K562 (cell line): ENCODE results near the gene ALDH7A1. TPM values are rescaled to one million over a fixed set of nuclear protein-coding genes. Genes with fewer than 3 reads are reported as not detected.

Experiments used
- ATAC-seq: fragments of 200-7000 bp; cut with Tn5 transposase; 3 replicates; pipeline ENCODE4 v1.9.1; 2020; ENCODE audit warnings: moderate library complexity
- BruUV-seq: library from RNA; stranded (reverse); fragments of 400-500 nt; replicated peaks from 2 replicates; lab custom pipeline; 2021; lab: Mats Ljungman, UMichigan
- CTCF ChIA-PET: fragments of 300-600 bp; formaldehyde crosslinking; extraction: SDS; loops from one replicate; lab custom pipeline; 2021; ENCODE audit warnings: low intra/inter-chr PET ratio; lab: Yijun Ruan, JAX
- POLR2A ChIA-PET: fragments of 300-600, 350-650 bp; sonication (Branson Sonifier 250); formaldehyde crosslinking; extraction: SDS; loops from one replicate; lab custom pipeline; 2021; ENCODE audit warnings: antibody characterized with exemption, inconsistent platforms; lab: Yijun Ruan, JAX
- DNase-seq, 4 experiments: peaks; one replicate each; pipeline versions ENCODE4 v3.0.0 to v3.0.0-alpha.2; 2011 to 2018; ENCODE audit warnings: low spot score in 3 of 4, mixed read lengths in 3 of 4; ENCODE audit errors: extremely low read depth in 1 of 4
- FAIRE-seq: peaks from 2 replicates; lab custom pipeline; 2011; peaks lifted over from hg19 to GRCh38; lab: Jason Lieb, UNC
- H2AFZ ChIP-seq: 2 replicates; pipeline ENCODE4 v1.6.0; 2011; ENCODE audit warnings: low read depth, low read length, control low read depth, inconsistent platforms
- H3K27ac ChIP-seq: fragments of 200-600 bp; 3 replicates; pipeline ENCODE4 v1.8.0; 2011; ENCODE audit warnings: low read depth, mild to moderate bottlenecking, control low read depth, inconsistent platforms, low read length, moderate library complexity, mixed read lengths; ENCODE audit errors: extremely low read depth
- H3K27me3 ChIP-seq, 2 experiments: fragments of 300-600 bp in 1 of 2; 2 replicates in 1 of 2; 3 replicates in 1 of 2; pipeline versions ENCODE4 v1.6.0 to v1.8.0; 2011; ENCODE audit warnings: inconsistent platforms in 2 of 2, low read length in 2 of 2, mild to moderate bottlenecking in 1 of 2, mixed read lengths in 1 of 2, moderate library complexity in 1 of 2; ENCODE audit not compliant: control insufficient read depth in 2 of 2, insufficient read depth in 2 of 2
- H3K36me3 ChIP-seq: fragments of 300-600 bp; 3 replicates; pipeline ENCODE4 v1.8.0; 2011; ENCODE audit warnings: mild to moderate bottlenecking, low read length, inconsistent platforms; ENCODE audit not compliant: control insufficient read depth, insufficient read depth
- H3K4me1 ChIP-seq, 2 experiments: fragments of 200-600 bp in 1 of 2; replicated peaks in 1 of 2; 2 replicates in 1 of 2; 3 replicates in 1 of 2; pipeline versions ENCODE4 v1.5.1 to v1.8.0; 2011; ENCODE audit warnings: inconsistent platforms in 2 of 2, low read length in 2 of 2, mild to moderate bottlenecking in 1 of 2, mixed read lengths in 1 of 2, moderate library complexity in 1 of 2; ENCODE audit not compliant: control insufficient read depth in 2 of 2, insufficient read depth in 2 of 2
- H3K4me2 ChIP-seq: 2 replicates; pipeline ENCODE4 v1.6.1; 2011; ENCODE audit warnings: low read length, control low read depth, inconsistent platforms, mixed read lengths; ENCODE audit not compliant: insufficient read depth
- H3K4me3 ChIP-seq: fragments of 200-600 bp; sonication (generic), shearing (Covaris generic); 2 replicates; pipeline ENCODE4 v1.5.1; 2016; ENCODE audit warnings: control low read depth, inconsistent platforms
- H3K79me2 ChIP-seq: fragments of 200-600 bp; 3 replicates; pipeline ENCODE4 v1.8.0; 2011; ENCODE audit warnings: low read length, inconsistent platforms; ENCODE audit not compliant: control insufficient read depth, insufficient read depth
- H3K9ac ChIP-seq, 2 experiments: 2 replicates each; pipeline versions ENCODE4 v1.6.0 to v1.6.1; 2011; ENCODE audit warnings: low read depth in 2 of 2, low read length in 2 of 2, control low read depth in 1 of 2, inconsistent platforms in 1 of 2, mild to moderate bottlenecking in 1 of 2, mixed read lengths in 1 of 2; ENCODE audit not compliant: insufficient read depth in 1 of 2
- H3K9me1 ChIP-seq: one replicate; pipeline ENCODE4 v1.6.0; 2011; ENCODE audit warnings: inconsistent platforms, mild to moderate bottlenecking, low read length, moderate library complexity; ENCODE audit not compliant: control insufficient read depth, insufficient read depth
- H3K9me3 ChIP-seq: replicated peaks from 2 replicates; pipeline ENCODE4 v1.5.1; 2011; ENCODE audit warnings: low read depth, low read length, inconsistent platforms; ENCODE audit not compliant: control insufficient read depth, insufficient read depth
- H4K20me1 ChIP-seq: replicated peaks from 2 replicates; pipeline ENCODE4 v1.6.1; 2011; ENCODE audit warnings: low read length, inconsistent platforms, mixed read lengths; ENCODE audit not compliant: control insufficient read depth, insufficient read depth
- ARID1B ChIP-seq: fragments of 450-650 bp; IDR thresholded peaks from 2 replicates; pipeline ENCODE4 v1.6.1; 2016; ENCODE audit warnings: antibody characterized with exemption, mild to moderate bottlenecking, inconsistent platforms
- ARID3A ChIP-seq: IDR thresholded peaks from 2 replicates; pipeline ENCODE4 v1.6.1; 2012; ENCODE audit warnings: low read depth, low read length, improper control_type of control experiment, borderline replicate concordance
- CHAMP1 ChIP-seq: fragments of 450-650 bp; IDR thresholded peaks from 2 replicates; pipeline ENCODE4 v1.6.1; 2016; ENCODE audit warnings: mild to moderate bottlenecking
- CREB1 ChIP-seq, 2 experiments: sonication (generic) in 1 of 2; formaldehyde crosslinking in 1 of 2; IDR thresholded peaks; 2 replicates each; pipeline versions ENCODE4 v1.6.1 to v1.8.0; 2012 to 2022; ENCODE audit warnings: inconsistent platforms in 1 of 2, mild to moderate bottlenecking in 1 of 2, missing genetic modification reagents in 1 of 2, moderate library complexity in 1 of 2
- CSDE1 ChIP-seq, 2 experiments: fragments of 450-650 bp; IDR thresholded peaks; 2 replicates each; pipeline ENCODE4 v1.6.1; 2016; ENCODE audit warnings: mild to moderate bottlenecking in 1 of 2
- EP300 ChIP-seq: IDR thresholded peaks from 2 replicates; pipeline ENCODE4 v1.6.1; 2012; ENCODE audit warnings: low read length, improper control_type of control experiment
- HBP1 ChIP-seq: fragments of 450-650 bp; formaldehyde crosslinking; IDR thresholded peaks from 2 replicates; pipeline ENCODE4 v1.4.0; 2022; ENCODE audit warnings: missing genetic modification characterization
- HOXB6 ChIP-seq: fragments of 250-450 bp; sonication (Bioruptor Pico); IDR thresholded peaks from 2 replicates; pipeline ENCODE4 v1.5.1; 2022; ENCODE audit warnings: mild to moderate bottlenecking, borderline replicate concordance
- MTA2 ChIP-seq: fragments of 450-650 bp; IDR thresholded peaks from 2 replicates; pipeline ENCODE4 v1.6.1; 2016; ENCODE audit warnings: low read depth
- NBN ChIP-seq: fragments of 450-650 bp; IDR thresholded peaks from 2 replicates; pipeline ENCODE4 v1.6.1; 2016; ENCODE audit warnings: low read depth, mild to moderate bottlenecking
- NFIC ChIP-seq: fragments of 450-650 bp; IDR thresholded peaks from 2 replicates; pipeline ENCODE4 v1.6.1; 2017; ENCODE audit warnings: mild to moderate bottlenecking, inconsistent platforms
- POLR3G ChIP-seq: IDR thresholded peaks from 2 replicates; pipeline ENCODE4 v1.6.1; 2011; ENCODE audit not compliant: insufficient read length, insufficient replicate concordance; ENCODE audit errors: extremely low read depth
- SMARCA4 ChIP-seq: fragments of 450-650 bp; IDR thresholded peaks from 2 replicates; pipeline ENCODE4 v1.6.1; 2016
- SMARCE1 ChIP-seq: fragments of 450-650 bp; IDR thresholded peaks from 2 replicates; pipeline ENCODE4 v1.7.1; 2016; ENCODE audit warnings: mild to moderate bottlenecking
- TAL1 ChIP-seq: fragments of 450-650 bp; IDR thresholded peaks from 2 replicates; pipeline ENCODE4 v1.6.1; 2016; ENCODE audit warnings: mild to moderate bottlenecking
- U2AF2 ChIP-seq: fragments of 200-400 bp; formaldehyde crosslinking; optimal IDR thresholded peaks from 2 replicates; pipeline ENCODE3; 2017; ENCODE audit warnings: low read depth, mild to moderate bottlenecking, low read length
- WGBS: fragments of 100-300 bp; shearing (Covaris generic); methylation state at CpG from one replicate; pipeline ENCODE4 v1.1.6; 2016; ENCODE audit warnings: low coverage, mixed read lengths; ENCODE audit not compliant: insufficient coverage; ENCODE audit errors: missing lambda C conversion rate; 5-methylcytosine and 5-hydroxymethylcytosine counted together
- in situ Hi-C: fragments of 300-500 bp; cut with MboI; formaldehyde crosslinking; loops from 4 replicates; pipeline ENCODE4 v1.15.0; 2018; ENCODE audit warnings: inconsistent platforms, mixed read lengths
- intact Hi-C: fragments of 100-400 bp; cut with micrococcal nuclease; formaldehyde crosslinking; loops from 2 replicates; pipeline ENCODE4 v1.14.2; 2022
- polyA plus RNA-seq, 8 experiments: library from polyadenylated mRNA; depleted of rRNA in 4 of 8; stranded (reverse) in 5 of 8; unstranded in 3 of 8; fragments of >200 nt; fragmentation: Nextera tagmentation in 2 of 8; fragmentation: Illumina TruSeq in 1 of 8; extraction: Ambion mirVana in 2 of 8; extraction: Trizol in 1 of 8; gene quantifications; 2 replicates each; pipeline versions ENCODE4 v1.2.1 to v1.2.3, GENCODE V29; 2011 to 2014; ENCODE audit warnings: inconsistent platforms in 1 of 8, missing spikeins in 1 of 8
- total RNA-seq, 7 experiments: library from RNA; depleted of rRNA in 6 of 7; stranded (reverse); fragments of >200 nt in 6 of 7; fragmentation: Illumina TruSeq in 2 of 7; extraction: Trizol in 2 of 7; gene quantifications; 2 replicates each; pipeline versions ENCODE4 v1.2.1 to v1.2.3, GENCODE V29; 2011 to 2021; ENCODE audit warnings: low replicate concordance in 1 of 7

ALDH7A1 gene
- total and polyA plus RNA-seq, 9 of the 15 experiments (the other 6 are each of a cell fraction or from before 2014, with no cell fraction given): 0.04 to 0.49 TPM; not detected in 7

DNA sequence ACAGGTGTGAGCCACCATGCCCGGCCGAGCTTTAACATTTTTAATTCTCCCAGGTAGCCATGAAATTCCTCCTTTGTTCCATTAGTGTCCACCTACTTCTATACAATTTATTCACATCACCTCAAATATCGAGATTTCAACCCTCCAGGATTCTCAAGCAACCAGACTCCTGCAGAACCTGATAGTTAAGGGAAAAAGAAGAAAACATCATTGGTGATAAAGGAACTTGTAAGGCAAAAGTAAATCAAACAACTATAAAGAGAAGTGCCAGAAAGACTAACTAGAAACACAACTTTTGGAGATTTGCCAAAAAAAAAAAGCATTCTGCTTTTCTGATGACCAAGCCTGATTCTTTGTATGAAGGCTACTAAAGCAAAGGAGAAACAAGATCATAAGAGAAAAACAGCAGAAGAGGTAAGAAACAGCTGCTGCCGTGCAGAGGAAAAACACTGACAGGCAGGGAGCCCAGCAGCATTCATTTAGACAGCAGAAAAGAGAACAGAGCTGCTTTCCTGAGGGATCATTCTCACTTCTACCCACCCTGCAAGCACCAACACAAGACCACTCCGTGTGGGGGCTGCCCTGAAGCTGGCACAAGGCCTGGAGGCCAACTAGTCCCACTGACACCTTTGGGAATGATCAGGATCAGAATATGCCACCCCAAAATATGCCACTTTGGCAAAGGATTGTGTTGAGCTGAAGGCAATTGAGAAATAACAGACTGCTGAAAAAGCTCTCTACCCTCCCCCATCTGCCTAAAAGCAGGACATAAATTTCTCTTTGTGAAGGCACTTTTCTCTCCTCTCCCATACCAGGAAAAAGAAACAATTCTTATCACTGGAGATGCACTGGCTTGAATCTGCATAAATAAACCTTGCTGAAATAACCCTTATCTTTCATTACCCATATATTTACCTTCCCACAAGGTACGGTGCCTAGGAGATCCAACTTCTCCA lies 75.1 kb downstream of the ALDH7A1 start:
- ChIA-PET CTCF (no interaction called here), POLR2A (interaction anchor here (0.8 to 2.3 kb wide), 3 partner anchors 12 to 524 kb away, joined by 3 to 7 read pairs (median 4); no protein-coding TSS in a partner anchor)
- peak; percentile 56 for FAIRE-seq
- BruUV-seq: no TSS peak
- H4K20me1 ChIP-seq: no peaks in the 10 kb centered on the region
- no peaks in the 10 kb centered on the region for H3K9me1 ChIP-seq
- H3K9ac ChIP-seq: peak overlapping the region; percentile 64 to 86; a peak in 3 of 4 replicates
- peak overlapping the region; percentile 89 for H2AFZ ChIP-seq
- peak overlapping the region; percentile 80 for H3K4me2 ChIP-seq
- peak overlapping the region; percentile 10; the same call in 1 of the 2 replicates for H3K4me3 ChIP-seq
- no peaks in the 10 kb centered on the region for H3K79me2 ChIP-seq
- no peaks in the 10 kb centered on the region for H3K36me3 ChIP-seq
- intact Hi-C loops: loop anchor here (10.0 kb wide), 1 partner anchor 1865 kb away; no protein-coding TSS in a partner anchor
- H3K4me1 ChIP-seq: peaks cover 10 to 40% of the 10 kb centered on the region in 2 experiments
- H3K27ac ChIP-seq: peak overlapping the region; percentile 88
- H3K9me3 ChIP-seq: no peaks in the 10 kb centered on the region
- ATAC-seq: peak; percentile 78
- in situ Hi-C loops: no loop called here
- WGBS: 24% methylated on average over 6 of the region's 6 CpGs
- no peaks in the 10 kb centered on the region for H3K27me3 ChIP-seq
- peak in 2 of 4 experiments; percentile 46 to 75 for DNase-seq
- TF ChIP-seq CHAMP1 (0 out of 2 replicates have a peak, but pooled peaks have one; percentile 51), NFIC (peak; percentile 95), MTA2 (0 out of 2 replicates have a peak, but pooled peaks have one; percentile 17), NBN (0 out of 2 replicates have a peak, but pooled peaks have one; percentile 19), HBP1 (no peak), CREB1 (IDR thresholded peaks at IDR 0.05) (no peak), CREB1 (CRISPR knock-in tag; IDR thresholded peaks at IDR 0.05) (no peak), CSDE1 (IDR thresholded peaks at IDR 0.05) (0 out of 4 replicates have a peak, but pooled peaks of 1 of the 2 experiments have one; percentile 20), ARID3A (peak; percentile 83; the same call in 1 of the 2 replicates), U2AF2 (no peak), ARID1B (peak; percentile 90), HOXB6 (no peak), TAL1 (peak; percentile 70), EP300 (peak; percentile 83), SMARCA4 (peak; percentile 61), SMARCE1 (peak; percentile 72), POLR3G (no peak)
